Endometrium (tissue), 2 donors: Measurements from ENCODE around the gene CFAP69.

ENCODE experiments used
- FAIRE-seq: peaks from 2 replicates; lab custom pipeline; 2012; peaks lifted over from hg19 to GRCh38; lab: Jason Lieb, UNC
- donor health status: control.
- donor health status: control.

Gene CFAP69

GRCh38 chr7:90244909-90245851 is at the start of gene CFAP69:
Gene CFAP69, plus strand, starts transcription at chr7:90245174. Its CDS starts 251 bp downstream, at chr7:90245425.
- no peak for FAIRE-seq

DNA sequence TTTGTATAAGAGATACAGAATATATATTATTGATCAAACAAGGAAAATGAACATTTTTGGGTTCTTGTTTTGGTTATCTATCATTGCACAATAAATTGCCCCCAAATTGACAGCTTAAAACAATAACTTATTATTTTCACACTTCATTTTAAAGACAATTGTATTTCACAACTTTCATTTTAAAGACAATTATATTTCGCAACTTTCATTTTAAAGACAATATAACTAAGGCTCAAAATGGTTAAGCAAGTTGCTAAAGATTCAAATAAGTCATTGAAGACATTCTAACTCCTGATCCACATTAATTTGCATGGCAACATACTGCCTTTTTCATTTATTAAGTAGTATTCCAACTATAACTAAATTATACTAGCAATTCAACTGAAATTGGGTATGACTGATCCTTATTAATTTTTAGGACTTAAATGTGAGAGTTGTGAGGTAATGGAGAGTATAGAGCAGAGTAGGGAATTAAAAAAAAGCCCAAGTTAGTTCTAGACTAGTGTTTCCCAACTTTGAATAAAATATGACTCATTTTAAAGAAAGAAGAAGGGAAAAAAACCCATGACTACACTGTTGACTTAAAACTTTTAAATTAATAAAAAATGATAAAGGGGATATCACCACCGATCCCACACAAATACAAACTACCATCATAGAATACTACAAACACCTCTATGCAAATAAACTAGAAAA is 43.3 kb upstream of the CFAP69 start:
- no peak for FAIRE-seq

DNA sequence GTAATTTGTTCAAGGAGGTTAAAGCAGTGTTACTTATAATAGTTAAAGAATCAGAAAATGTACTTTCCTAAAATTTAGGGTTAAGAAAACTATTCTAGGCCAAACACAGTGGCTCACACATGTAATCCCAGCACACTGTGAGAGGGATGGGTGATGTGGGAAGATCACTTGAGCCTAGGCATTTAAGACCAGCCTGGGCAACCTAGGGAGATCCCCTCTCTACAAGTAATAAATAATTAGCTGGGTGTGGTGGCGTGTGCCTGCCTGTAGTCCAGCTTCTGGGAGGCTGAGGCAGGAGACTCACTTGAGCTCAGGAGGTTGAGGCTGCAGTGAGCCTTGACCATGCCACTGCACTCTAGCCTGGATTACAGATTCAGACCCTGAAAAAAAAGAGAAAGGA is 37.0 kb upstream of the CFAP69 start:
- no peak for FAIRE-seq

- no peak for FAIRE-seq
These were observed 35.2 kb upstream of the CFAP69 start for GRCh38 chr7:90209776-90210175.

DNA sequence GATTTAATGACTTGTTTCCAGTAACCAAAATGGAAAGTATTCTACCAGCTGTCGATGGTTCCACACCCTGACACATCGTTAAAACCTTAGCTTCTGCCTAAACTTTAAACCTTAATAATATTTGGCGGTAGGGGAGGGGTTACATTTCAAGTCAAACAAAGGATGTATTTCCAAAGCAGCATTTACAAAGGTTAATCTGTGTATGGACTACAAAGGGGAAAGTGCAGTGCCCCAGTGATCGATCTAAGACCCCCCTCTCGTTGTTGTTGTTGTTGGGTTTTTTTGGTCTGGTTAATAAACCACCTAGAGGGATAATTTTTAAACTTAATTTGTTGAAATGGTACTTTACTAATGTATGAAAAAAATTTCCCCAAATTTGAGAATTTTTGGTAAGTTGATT is 34.5 kb upstream of the CFAP69 start:
- no peak for FAIRE-seq

DNA sequence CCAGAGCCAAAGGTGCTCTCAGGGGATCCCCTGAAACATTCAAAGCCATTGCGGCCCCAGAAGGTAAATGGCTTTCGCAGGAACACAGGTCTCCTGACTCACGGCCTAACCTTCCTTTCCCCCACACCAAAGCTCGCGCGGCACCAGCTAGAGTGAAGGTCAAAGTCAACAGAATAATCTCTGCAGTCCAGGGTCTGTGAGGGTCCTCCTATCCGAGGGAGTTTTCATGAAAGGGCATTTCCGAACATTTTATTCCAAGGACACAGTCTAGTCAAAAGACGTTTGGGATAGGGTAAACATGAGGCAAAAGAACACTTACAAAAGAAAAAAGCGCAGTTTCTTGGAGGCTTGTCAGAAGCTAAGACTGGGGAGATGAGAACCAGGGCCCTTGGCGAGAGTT is 34.0 kb upstream of the CFAP69 start:
- no peak for FAIRE-seq

DNA sequence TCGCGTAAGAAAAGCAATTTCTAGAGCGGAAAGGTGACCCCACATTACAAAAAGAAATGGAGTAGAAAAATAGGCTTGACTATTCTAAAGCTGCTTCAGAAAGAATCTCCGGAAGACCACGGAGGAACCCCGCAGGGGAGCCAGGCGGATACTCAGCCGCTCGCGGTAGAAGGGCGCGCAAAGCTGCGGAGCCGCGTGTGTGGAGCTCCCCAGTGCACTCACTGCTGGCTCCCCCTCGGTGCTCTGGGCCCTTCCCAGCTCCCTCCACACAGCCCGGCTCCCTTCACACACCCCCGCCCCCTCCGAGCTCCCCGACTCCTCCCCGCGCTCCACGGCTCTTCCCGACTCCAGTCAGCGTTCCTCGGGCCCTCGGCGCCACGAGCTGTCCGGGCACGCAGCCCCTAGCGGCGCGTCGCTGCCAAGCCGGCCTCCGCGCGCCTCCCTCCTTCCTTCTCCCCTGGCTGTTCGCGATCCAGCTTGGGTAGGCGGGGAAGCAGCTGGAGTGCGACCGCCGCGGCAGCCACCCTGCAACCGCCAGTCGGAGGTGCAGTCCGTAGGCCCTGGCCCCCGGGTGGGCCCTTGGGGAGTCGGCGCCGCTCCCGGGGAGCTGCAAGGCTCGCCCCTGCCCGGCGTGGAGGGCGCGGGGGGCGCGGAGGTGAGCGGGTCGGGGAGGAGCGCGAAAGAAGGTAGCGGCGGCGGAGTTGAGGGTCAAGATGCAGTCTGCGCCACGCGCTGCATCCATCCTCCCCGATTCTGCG is 33.4 kb upstream of the CFAP69 start, which contains the start of gene STEAP2:
STEAP2 (plus strand) TSS at position 350 of the 758 bp plus-strand sequence. CDS start 13,343 bp downstream, outside the sequence.
- no peak for FAIRE-seq

DNA sequence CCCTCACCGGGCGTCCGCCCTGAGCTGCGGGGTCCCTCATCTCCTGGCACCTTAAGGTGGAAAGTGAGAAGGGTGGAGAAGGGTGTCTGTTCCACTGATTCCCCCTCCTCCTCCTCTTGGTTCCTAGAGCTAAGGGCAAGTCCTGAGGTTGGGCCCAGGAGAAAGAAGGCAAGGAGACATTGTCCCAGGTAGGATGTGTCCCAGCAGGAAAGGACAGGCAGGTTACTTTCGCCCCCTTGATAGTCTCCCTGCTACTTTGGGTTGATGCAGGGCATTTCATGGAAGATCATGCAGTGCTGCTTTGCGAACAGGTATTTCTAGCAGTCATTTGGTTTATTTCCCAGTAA is 32.9 kb upstream of the CFAP69 start:
- no peak for FAIRE-seq

DNA sequence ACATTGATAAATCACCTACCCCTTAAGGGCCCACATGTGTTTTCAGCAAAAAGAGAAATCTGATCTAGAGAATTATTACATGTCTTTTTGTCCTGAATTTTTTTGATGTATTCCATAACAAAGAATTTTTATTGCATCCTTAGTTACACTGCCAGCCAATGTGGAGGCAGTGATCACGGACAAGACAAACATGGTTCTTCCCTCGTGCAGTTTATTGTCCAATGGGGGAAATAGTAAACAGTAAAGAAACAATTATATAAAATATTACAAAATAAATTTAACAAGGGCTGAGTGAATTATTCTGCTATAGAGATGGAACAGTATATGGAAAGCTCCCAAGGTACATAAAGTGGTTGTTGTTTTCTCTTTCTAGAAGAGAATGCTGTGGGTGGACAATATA is 31.5 kb upstream of the CFAP69 start:
- FAIRE-seq, result no peak

DNA sequence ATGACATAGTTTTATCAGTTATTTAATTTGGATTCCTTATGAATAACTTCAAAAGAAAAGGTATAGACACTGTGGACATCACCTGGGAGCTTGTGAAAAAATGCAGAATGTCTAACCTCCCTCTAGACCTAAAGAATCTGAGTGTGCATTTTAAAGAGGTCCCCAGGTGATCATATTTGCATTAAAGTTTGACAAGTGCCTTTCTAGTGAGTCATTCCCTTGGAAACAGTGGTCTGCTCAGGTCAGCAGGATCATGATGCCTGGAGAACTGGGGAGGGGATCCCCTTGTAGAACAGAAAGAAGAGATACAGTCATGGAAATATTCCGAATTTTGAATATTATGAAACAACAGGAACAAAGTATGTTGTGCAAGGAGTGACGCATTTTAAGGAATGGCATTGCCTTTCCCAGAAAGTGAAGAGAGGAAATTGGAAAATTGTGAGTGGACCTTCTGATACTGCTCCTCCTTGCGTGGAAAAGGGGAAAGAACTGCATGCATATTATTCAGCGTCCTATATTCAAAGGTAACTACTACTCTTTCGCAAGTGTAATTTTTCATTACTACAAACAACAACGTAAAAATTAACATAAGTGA is 28.8 kb upstream of the CFAP69 start:
- no peak for FAIRE-seq

- FAIRE-seq, result no peak
These were observed 28.2 kb upstream of the CFAP69 start for GRCh38 chr7:90216771-90217170.

DNA sequence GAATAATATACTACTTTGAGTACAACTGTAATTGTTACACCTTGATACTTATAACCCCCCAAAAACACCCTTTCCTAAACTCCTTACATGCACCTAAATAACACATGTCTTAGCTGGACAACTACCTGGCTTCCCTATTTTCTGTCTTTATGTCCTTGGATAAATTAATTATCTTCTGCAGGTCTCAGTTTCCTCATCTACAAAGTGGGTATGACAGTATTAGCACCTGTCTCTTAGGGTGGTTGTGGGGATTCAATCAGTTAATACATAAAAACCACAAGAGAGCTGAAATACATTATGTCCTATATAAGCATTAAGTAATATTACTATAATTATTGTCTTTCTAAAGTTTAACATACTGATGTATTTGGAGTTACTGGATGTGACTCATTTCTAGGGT is 22.6 kb upstream of the CFAP69 start:
- FAIRE-seq, result no peak

DNA sequence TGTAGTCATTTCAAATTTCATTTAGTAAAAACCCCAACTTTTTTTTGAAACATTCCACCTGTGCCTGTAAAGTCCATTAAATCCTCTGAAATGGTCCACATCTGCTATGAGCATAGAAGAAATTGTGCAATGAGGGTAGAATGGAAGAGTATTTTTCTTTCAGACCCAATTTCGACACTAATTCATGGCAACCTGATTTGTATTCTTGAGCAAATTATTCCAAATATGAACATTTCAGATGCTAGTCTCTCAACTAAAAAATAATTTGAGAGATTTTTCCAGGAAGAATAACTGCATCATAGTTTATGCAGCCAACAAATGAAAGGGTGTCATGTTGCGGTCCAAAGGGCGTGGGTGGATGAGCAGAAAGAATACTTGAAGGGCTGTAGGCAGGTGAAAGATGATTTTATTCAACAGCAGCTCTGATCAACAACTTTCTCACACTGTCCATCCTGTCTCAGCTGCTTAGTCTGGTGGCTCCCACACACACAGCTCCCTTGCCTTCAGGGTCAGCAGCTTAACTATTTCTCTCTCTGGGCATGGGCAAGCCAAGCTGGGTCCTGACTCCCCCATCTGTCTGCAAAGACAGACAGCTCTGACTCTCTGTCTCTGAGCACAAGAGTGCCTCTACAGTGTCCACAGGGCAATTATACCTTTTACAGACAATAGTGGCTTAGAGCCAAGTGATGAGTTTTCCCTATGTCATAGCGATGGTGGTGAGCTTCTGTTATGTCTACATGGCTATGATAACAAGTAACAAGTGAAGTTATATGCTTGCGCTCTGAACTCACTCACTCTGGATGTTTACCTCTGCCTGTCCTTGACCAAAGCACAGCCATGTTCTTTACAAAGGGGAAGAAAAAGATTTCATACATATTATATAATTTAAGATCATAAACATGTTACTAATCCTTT is 21.9 kb upstream of the CFAP69 start:
- no peak for FAIRE-seq

GRCh38 chr7:90224195-90224594 is 20.8 kb upstream of the CFAP69 start:
- FAIRE-seq, result no peak

- FAIRE-seq, result no peak
These were observed 19.8 kb upstream of the CFAP69 start for GRCh38 chr7:90225181-90225580.

DNA sequence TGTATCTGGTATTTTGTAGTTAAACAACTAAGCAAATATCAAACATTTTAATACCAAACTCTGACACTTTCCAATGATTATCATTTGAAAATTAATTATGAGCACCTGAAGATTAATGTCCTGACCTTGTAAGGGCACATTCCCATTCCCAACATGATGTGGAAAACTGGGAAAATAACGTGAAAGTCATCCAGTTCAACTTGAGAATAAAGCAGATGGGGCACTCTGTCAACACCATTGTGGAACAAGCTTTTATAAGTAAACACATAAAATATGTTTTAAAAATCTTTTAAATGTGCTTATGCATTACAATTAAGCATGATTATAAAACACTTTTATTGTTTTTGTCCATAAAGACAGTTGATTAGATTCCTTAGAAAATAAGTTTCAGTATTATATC is 19.4 kb upstream of the CFAP69 start:
- no peak for FAIRE-seq

DNA sequence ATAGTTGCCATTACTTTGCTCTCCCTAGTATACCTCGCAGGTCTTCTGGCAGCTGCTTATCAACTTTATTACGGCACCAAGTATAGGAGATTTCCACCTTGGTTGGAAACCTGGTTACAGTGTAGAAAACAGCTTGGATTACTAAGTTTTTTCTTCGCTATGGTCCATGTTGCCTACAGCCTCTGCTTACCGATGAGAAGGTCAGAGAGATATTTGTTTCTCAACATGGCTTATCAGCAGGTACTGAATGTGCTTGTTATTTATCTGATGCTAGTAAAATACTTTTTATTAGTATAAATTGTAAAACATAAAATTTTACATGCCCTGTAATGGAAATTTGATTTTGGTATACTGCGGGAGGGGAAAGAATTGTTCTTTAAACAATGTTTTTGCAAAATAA is 17.7 kb upstream of the CFAP69 start:
- FAIRE-seq, result no peak

DNA sequence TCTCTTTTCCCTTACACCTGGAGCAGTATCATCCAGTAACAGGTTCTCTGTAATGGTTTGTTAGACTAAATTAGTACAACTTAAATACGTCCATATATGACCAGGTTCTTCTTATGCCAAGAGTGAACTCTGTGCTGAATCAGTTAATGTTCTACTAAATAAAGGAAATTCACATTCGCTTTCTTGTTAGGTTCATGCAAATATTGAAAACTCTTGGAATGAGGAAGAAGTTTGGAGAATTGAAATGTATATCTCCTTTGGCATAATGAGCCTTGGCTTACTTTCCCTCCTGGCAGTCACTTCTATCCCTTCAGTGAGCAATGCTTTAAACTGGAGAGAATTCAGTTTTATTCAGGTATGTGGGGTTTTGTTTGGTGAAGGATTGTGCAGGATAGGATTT is 15.3 kb upstream of the CFAP69 start:
- no peak for FAIRE-seq

GRCh38 chr7:90230834-90231233 is 14.1 kb upstream of the CFAP69 start:
- FAIRE-seq, result no peak

DNA sequence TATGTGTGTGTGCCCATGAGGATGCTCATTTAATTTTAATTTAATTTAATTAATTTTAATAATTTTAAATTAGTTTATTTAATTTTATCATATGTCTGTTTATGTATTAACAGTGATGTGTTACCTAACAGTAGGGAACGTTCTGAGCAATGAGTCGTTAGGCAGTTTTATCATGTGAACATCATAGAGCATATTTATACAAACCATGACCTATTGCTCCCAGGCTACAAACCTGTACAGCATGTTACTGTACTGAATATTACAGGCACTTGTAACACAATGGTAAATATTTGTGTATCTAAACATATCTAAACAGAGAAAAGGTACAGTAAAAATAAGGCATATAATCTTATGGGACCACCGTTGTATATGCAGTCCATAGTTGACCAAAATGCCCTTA is 13.7 kb upstream of the CFAP69 start:
- no peak for FAIRE-seq

DNA sequence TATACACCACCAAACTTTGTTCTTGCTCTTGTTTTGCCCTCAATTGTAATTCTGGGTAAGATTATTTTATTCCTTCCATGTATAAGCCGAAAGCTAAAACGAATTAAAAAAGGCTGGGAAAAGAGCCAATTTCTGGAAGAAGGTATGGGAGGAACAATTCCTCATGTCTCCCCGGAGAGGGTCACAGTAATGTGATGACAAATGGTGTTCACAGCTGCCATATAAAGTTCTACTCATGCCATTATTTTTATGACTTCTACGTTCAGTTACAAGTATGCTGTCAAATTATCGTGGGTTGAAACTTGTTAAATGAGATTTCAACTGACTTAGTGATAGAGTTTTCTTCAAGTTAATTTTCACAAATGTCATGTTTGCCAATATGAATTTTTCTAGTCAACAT is 12.5 kb upstream of the CFAP69 start:
- FAIRE-seq, result no peak
